SK-N-SH treated with all-trans-retinoic acid at 6 μM for 48 hours (cell line): Measurements from ENCODE around the gene SAMD4A.
A peak's percentile ranks its signal among the peaks of the same experiment; 100 is the strongest.

Experiments used
- ATAC-seq: fragments of 200-7000 bp; cut with Tn5 transposase; 3 replicates; pipeline ENCODE4 v1.9.1; 2020; ENCODE audit warnings: mild to moderate bottlenecking, moderate library complexity
- BACH2 ChIP-seq: fragments of 250-450 bp; sonication (Bioruptor Pico); IDR thresholded peaks from 2 replicates; pipeline ENCODE4 v1.9.0; 2021; ENCODE audit warnings: mild to moderate bottlenecking, borderline replicate concordance
- CSDC2 ChIP-seq: fragments of 250-450 bp; sonication (Bioruptor Pico); IDR thresholded peaks from 2 replicates; pipeline ENCODE4 v1.5.0; 2020; ENCODE audit warnings: mild to moderate bottlenecking, moderate library complexity
- ESRRG ChIP-seq: fragments of 250-450 bp; sonication (Bioruptor Pico); IDR thresholded peaks from 2 replicates; pipeline ENCODE4 v1.6.1; 2021; ENCODE audit warnings: mild to moderate bottlenecking
- ISL1 ChIP-seq: fragments of 250-450 bp; sonication (Bioruptor Pico); IDR thresholded peaks from 2 replicates; pipeline ENCODE4 v2.1.2; 2022; ENCODE audit warnings: mild to moderate bottlenecking, moderate library complexity
- OSR1 ChIP-seq: fragments of 250-450 bp; sonication (Bioruptor Pico); IDR thresholded peaks from 2 replicates; pipeline ENCODE4 v1.8.0; 2022; ENCODE audit warnings: moderate library complexity, mild to moderate bottlenecking, inconsistent platforms
- PPARA ChIP-seq: fragments of 250-450 bp; sonication (Bioruptor Pico); IDR thresholded peaks from 2 replicates; pipeline ENCODE4 v1.5.0; 2020; ENCODE audit warnings: mild to moderate bottlenecking, borderline replicate concordance
- RARB ChIP-seq: fragments of 250-450 bp; sonication (Bioruptor Pico); IDR thresholded peaks from 2 replicates; pipeline ENCODE4 v1.8.0; 2021; ENCODE audit warnings: mild to moderate bottlenecking, moderate library complexity
- SNAI2 ChIP-seq: fragments of 250-450 bp; sonication (Bioruptor Pico); IDR thresholded peaks from 2 replicates; pipeline ENCODE4 v1.5.0; 2020; ENCODE audit warnings: mild to moderate bottlenecking, moderate library complexity
- TCF4 ChIP-seq: fragments of 250-450 bp; sonication (Bioruptor Pico); IDR thresholded peaks from 2 replicates; pipeline ENCODE4 v1.8.0; 2021; ENCODE audit warnings: mild to moderate bottlenecking, moderate library complexity, borderline replicate concordance
- TOX ChIP-seq: fragments of 250-450 bp; sonication (Bioruptor Pico); IDR thresholded peaks from 2 replicates; pipeline ENCODE4 v1.8.0; 2021; ENCODE audit warnings: mild to moderate bottlenecking, moderate library complexity, borderline replicate concordance
- ZC3H10 ChIP-seq: fragments of 250-450 bp; sonication (Bioruptor Pico); IDR thresholded peaks from 2 replicates; pipeline ENCODE4 v1.5.1; 2021; ENCODE audit warnings: mild to moderate bottlenecking, moderate library complexity
- ZFP3 ChIP-seq: fragments of 250-450 bp; sonication (Bioruptor Pico); IDR thresholded peaks from 2 replicates; pipeline ENCODE4 v1.5.0; 2020; ENCODE audit warnings: mild to moderate bottlenecking, moderate library complexity
- ZFP30 ChIP-seq: fragments of 450-650 bp; formaldehyde crosslinking; IDR thresholded peaks from 2 replicates; pipeline ENCODE4 v1.5.0; 2022; ENCODE audit warnings: mild to moderate bottlenecking, moderate library complexity
- ZNF70 ChIP-seq: fragments of 450-650 bp; formaldehyde crosslinking; IDR thresholded peaks from 2 replicates; pipeline ENCODE4 v1.5.0; 2020; ENCODE audit warnings: mild to moderate bottlenecking, moderate library complexity
- ZNF8 ChIP-seq: fragments of 450-650 bp; formaldehyde crosslinking; IDR thresholded peaks from 2 replicates; pipeline ENCODE4 v1.5.0; 2020; ENCODE audit warnings: mild to moderate bottlenecking, moderate library complexity
- TF ChIP-seq, protein P1 (sequence below): fragments of 250-450 bp; sonication (Bioruptor Pico); IDR thresholded peaks from 2 replicates; pipeline ENCODE4 v1.5.1; 2021; ENCODE audit warnings: mild to moderate bottlenecking, moderate library complexity
- TF ChIP-seq, protein P2 (sequence below): fragments of 250-450 bp; sonication (Bioruptor Pico); IDR thresholded peaks from 2 replicates; pipeline ENCODE4 v1.5.0; 2020; ENCODE audit warnings: mild to moderate bottlenecking, moderate library complexity
- TF ChIP-seq, protein P3 (sequence below): fragments of 250-450 bp; sonication (Bioruptor Pico); IDR thresholded peaks from 2 replicates; pipeline ENCODE4 v1.8.0; 2020; ENCODE audit warnings: mild to moderate bottlenecking, moderate library complexity, borderline replicate concordance
- TF ChIP-seq, protein P4 (sequence below): fragments of 250-450 bp; sonication (Bioruptor Pico); IDR thresholded peaks from 2 replicates; pipeline ENCODE4 v1.5.1; 2020; ENCODE audit warnings: low read depth, mild to moderate bottlenecking, moderate library complexity

The SAMD4A gene

DNA sequence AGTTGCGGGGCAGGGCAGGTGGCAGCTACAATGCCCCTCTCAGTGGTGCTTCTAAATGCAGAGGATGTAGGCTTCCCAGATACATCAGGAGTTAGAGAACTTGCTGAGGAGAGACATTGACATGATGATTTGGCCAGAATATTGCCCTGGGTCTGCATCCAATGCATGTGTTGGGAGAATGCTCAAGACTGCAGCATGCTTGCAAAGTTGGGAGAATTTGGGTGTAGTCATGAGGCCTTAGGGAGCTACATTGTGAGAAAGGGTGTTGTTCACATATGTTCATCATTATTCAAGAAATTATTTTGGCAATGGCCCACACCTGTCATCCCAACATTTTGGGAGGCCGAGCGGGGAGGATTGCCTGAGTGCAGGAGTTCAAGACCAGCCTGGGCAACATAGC, 149.9 kb downstream of the SAMD4A start (continued):
- no peak for TF ChIP-seq ZFP3 (CRISPR knock-in tag)

DNA sequence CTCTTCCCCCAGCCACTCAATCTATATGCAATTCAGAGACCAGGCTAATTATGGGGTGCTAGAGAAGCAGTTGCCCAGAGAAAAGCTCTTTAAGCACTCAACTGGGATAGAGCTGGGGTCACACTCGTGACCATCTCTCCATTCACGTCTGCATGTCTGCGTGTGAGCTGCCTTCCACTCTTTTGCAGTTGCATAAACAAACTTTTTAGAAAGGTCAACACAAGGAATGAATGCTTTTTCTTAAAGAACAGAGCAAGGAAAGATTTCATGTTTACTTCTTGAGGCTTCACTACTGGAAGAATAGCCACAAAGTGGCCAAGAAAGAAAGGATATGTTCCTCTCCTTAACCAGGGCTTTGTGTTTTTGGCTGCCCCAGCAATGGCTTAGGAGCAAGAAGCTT, 151.1 kb downstream of the SAMD4A start:
- no peak for ATAC-seq
- no peak for TF ChIP-seq ISL1 (CRISPR knock-in tag)
- no peak for TF ChIP-seq ESRRG (CRISPR knock-in tag)
- no peak for TF ChIP-seq TCF4
- no peak for TF ChIP-seq ZFP3 (CRISPR knock-in tag)
- no peak for TF ChIP-seq RARB (CRISPR knock-in tag)
- no peak for TF ChIP-seq SNAI2 (CRISPR knock-in tag)
- no peak for TF ChIP-seq OSR1 (CRISPR knock-in tag)
- TF ChIP-seq, protein P1, sequence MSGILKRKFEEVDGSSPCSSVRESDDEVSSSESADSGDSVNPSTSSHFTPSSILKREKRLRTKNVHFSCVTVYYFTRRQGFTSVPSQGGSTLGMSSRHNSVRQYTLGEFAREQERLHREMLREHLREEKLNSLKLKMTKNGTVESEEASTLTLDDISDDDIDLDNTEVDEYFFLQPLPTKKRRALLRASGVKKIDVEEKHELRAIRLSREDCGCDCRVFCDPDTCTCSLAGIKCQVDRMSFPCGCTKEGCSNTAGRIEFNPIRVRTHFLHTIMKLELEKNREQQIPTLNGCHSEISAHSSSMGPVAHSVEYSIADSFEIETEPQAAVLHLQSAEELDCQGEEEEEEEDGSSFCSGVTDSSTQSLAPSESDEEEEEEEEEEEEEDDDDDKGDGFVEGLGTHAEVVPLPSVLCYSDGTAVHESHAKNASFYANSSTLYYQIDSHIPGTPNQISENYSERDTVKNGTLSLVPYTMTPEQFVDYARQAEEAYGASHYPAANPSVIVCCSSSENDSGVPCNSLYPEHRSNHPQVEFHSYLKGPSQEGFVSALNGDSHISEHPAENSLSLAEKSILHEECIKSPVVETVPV, result no peak
- no peak for TF ChIP-seq ZNF70 (CRISPR knock-in tag)
- no peak for TF ChIP-seq TOX (CRISPR knock-in tag)
- TF ChIP-seq, protein P2, sequence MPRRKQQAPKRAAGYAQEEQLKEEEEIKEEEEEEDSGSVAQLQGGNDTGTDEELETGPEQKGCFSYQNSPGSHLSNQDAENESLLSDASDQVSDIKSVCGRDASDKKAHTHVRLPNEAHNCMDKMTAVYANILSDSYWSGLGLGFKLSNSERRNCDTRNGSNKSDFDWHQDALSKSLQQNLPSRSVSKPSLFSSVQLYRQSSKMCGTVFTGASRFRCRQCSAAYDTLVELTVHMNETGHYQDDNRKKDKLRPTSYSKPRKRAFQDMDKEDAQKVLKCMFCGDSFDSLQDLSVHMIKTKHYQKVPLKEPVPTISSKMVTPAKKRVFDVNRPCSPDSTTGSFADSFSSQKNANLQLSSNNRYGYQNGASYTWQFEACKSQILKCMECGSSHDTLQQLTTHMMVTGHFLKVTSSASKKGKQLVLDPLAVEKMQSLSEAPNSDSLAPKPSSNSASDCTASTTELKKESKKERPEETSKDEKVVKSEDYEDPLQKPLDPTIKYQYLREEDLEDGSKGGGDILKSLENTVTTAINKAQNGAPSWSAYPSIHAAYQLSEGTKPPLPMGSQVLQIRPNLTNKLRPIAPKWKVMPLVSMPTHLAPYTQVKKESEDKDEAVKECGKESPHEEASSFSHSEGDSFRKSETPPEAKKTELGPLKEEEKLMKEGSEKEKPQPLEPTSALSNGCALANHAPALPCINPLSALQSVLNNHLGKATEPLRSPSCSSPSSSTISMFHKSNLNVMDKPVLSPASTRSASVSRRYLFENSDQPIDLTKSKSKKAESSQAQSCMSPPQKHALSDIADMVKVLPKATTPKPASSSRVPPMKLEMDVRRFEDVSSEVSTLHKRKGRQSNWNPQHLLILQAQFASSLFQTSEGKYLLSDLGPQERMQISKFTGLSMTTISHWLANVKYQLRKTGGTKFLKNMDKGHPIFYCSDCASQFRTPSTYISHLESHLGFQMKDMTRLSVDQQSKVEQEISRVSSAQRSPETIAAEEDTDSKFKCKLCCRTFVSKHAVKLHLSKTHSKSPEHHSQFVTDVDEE, result no peak
- TF ChIP-seq ZNF8, result no peak
- no peak for TF ChIP-seq ZC3H10 (CRISPR knock-in tag)
- no peak for TF ChIP-seq BACH2
- TF ChIP-seq, protein P3, sequence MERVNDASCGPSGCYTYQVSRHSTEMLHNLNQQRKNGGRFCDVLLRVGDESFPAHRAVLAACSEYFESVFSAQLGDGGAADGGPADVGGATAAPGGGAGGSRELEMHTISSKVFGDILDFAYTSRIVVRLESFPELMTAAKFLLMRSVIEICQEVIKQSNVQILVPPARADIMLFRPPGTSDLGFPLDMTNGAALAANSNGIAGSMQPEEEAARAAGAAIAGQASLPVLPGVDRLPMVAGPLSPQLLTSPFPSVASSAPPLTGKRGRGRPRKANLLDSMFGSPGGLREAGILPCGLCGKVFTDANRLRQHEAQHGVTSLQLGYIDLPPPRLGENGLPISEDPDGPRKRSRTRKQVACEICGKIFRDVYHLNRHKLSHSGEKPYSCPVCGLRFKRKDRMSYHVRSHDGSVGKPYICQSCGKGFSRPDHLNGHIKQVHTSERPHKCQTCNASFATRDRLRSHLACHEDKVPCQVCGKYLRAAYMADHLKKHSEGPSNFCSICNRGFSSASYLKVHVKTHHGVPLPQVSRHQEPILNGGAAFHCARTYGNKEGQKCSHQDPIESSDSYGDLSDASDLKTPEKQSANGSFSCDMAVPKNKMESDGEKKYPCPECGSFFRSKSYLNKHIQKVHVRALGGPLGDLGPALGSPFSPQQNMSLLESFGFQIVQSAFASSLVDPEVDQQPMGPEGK (CRISPR knock-in tag), result no peak
- TF ChIP-seq, all 23 proteins: peak for 0

DNA sequence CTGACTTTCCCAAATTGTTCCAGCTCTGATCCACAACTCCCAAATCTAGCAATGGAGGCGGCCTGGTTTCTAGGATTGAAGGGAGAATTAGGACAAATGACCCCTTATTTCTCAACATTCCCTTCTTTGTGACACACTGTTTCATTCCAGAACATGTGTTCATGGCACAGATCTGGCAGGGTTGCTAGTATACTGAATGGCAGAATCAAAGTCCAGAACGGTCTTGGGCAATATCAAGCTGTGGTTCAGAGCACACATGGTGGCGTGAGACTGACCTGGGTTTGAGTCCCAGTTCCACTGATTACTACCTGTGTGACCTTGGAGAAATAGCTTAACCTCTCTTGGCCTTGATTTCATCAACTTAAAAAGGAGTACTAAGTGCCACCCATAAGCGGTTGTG, 152.5 kb downstream of the SAMD4A start:
- TF ChIP-seq ISL1 (CRISPR knock-in tag) (no peak), PPARA (CRISPR knock-in tag) (no peak), SNAI2 (CRISPR knock-in tag) (no peak), ESRRG (CRISPR knock-in tag) (no peak), OSR1 (CRISPR knock-in tag) (no peak), ZFP30 (CRISPR knock-in tag) (no peak), ZC3H10 (CRISPR knock-in tag) (no peak), ZNF8 (no peak)
- TF ChIP-seq, protein P1, result no peak
- TF ChIP-seq, protein P2, result no peak
- TF ChIP-seq, all 23 proteins: peak for 0
- ATAC-seq, result no peak

DNA sequence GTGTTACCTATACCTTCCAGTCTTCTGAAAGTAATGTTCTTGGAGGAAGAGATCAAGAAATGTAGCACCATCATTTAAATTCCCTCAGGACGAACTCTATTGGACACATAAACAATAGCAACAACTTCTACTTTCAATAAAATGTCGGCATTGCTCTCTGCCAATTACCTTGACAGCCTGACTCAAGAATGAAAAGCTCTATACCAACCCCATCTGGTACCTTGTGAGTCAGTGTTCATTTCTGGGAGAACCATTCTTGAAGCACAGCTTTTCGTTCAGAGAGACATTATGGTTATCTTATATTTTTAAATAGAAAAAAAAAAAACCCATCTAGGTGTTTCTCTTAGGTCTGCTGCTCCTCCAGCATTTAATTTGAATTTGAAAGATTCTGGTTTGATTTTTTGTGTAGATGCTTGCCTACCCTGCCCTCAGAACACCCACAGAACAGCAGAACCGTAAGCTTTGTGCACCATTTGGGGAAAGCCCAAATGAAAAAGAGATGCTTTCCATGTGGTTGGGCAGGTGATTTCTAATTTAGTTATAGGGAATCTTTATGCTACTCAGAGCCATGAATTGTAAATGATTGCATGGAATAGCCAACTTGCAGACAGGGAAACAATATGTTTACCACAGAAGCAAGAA, 156.0 kb downstream of the SAMD4A start:
- peak; percentile 79 for ATAC-seq
- TF ChIP-seq ZNF70 (CRISPR knock-in tag) (no peak), ZNF8 (no peak), TOX (CRISPR knock-in tag) (no peak), CSDC2 (CRISPR knock-in tag) (no peak), ISL1 (CRISPR knock-in tag) (no peak)
- TF ChIP-seq, protein P1, result no peak
- TF ChIP-seq, protein P4, sequence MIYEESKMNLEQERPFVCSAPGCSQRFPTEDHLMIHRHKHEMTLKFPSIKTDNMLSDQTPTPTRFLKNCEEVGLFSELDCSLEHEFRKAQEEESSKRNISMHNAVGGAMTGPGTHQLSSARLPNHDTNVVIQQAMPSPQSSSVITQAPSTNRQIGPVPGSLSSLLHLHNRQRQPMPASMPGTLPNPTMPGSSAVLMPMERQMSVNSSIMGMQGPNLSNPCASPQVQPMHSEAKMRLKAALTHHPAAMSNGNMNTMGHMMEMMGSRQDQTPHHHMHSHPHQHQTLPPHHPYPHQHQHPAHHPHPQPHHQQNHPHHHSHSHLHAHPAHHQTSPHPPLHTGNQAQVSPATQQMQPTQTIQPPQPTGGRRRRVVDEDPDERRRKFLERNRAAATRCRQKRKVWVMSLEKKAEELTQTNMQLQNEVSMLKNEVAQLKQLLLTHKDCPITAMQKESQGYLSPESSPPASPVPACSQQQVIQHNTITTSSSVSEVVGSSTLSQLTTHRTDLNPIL (CRISPR knock-in tag), result no peak
- TF ChIP-seq, protein P3 (CRISPR knock-in tag), result no peak
